ENCODE results near the gene CHEK1. TPM values are rescaled to one million over a fixed set of nuclear protein-coding genes. Genes with fewer than 3 reads are reported as not detected.
A peak's percentile ranks its signal among the peaks of the same experiment; 100 is the strongest.

Gene CHEK1
- total and polyA plus RNA-seq, 9 of the 15 experiments (the other 6 are each of a cell fraction or from before 2014, with no cell fraction given): 62.6 to 108 (median 87.5) TPM

GRCh38 chr11:125592305-125593113 lies 32.5 kb upstream of the CHEK1 start, which contains the start of gene STT3A (continued):
- TF ChIP-seq, protein P1, sequence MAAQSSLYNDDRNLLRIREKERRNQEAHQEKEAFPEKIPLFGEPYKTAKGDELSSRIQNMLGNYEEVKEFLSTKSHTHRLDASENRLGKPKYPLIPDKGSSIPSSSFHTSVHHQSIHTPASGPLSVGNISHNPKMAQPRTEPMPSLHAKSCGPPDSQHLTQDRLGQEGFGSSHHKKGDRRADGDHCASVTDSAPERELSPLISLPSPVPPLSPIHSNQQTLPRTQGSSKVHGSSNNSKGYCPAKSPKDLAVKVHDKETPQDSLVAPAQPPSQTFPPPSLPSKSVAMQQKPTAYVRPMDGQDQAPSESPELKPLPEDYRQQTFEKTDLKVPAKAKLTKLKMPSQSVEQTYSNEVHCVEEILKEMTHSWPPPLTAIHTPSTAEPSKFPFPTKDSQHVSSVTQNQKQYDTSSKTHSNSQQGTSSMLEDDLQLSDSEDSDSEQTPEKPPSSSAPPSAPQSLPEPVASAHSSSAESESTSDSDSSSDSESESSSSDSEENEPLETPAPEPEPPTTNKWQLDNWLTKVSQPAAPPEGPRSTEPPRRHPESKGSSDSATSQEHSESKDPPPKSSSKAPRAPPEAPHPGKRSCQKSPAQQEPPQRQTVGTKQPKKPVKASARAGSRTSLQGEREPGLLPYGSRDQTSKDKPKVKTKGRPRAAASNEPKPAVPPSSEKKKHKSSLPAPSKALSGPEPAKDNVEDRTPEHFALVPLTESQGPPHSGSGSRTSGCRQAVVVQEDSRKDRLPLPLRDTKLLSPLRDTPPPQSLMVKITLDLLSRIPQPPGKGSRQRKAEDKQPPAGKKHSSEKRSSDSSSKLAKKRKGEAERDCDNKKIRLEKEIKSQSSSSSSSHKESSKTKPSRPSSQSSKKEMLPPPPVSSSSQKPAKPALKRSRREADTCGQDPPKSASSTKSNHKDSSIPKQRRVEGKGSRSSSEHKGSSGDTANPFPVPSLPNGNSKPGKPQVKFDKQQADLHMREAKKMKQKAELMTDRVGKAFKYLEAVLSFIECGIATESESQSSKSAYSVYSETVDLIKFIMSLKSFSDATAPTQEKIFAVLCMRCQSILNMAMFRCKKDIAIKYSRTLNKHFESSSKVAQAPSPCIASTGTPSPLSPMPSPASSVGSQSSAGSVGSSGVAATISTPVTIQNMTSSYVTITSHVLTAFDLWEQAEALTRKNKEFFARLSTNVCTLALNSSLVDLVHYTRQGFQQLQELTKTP (IDR thresholded peaks at IDR 0.05; ENCODE audit: low read depth in 1 of 2, partially characterized antibody in 2 of 2): peak in 1 of 2 experiments; percentile 46
- TF ChIP-seq, protein P2, sequence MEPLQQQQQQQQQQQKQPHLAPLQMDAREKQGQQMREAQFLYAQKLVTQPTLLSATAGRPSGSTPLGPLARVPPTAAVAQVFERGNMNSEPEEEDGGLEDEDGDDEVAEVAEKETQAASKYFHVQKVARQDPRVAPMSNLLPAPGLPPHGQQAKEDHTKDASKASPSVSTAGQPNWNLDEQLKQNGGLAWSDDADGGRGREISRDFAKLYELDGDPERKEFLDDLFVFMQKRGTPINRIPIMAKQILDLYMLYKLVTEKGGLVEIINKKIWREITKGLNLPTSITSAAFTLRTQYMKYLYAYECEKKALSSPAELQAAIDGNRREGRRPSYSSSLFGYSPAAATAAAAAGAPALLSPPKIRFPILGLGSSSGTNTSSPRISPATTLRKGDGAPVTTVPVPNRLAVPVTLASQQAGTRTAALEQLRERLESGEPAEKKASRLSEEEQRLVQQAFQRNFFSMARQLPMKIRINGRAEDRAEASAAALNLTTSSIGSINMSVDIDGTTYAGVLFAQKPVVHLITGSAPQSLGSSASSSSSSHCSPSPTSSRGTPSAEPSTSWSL (CRISPR knock-in tag; IDR thresholded peaks at IDR 0.05; ENCODE audit: borderline replicate concordance): no peak
- no peak for TF ChIP-seq SLC30A9 (CRISPR knock-in tag; IDR thresholded peaks at IDR 0.05)
- no peak for TF ChIP-seq PTTG1 (tag; IDR thresholded peaks at IDR 0.05; ENCODE audit: low read depth)
- TF ChIP-seq ZBTB34 (CRISPR knock-in tag; IDR thresholded peaks at IDR 0.05): no peak
- no peak for TF ChIP-seq ZNF134 (CRISPR knock-in tag; conservative IDR thresholded peaks at IDR 0.05)
- TF ChIP-seq SMC3 (conservative IDR thresholded peaks at IDR 0.05; ENCODE audit: insufficient read depth, low read depth, low read length): no peak
- TF ChIP-seq MAFK (IDR thresholded peaks at IDR 0.05; ENCODE audit: low read length): no peak
- TF ChIP-seq U2AF1 (optimal IDR thresholded peaks at IDR 0.05; ENCODE audit: low read depth, low read length): no peak
- peak; percentile 82; the same call in 1 of the 2 replicates for TF ChIP-seq PML (IDR thresholded peaks at IDR 0.05; ENCODE audit: low read length)
- no peak for TF ChIP-seq ZNF785 (CRISPR knock-in tag; IDR thresholded peaks at IDR 0.05)
- TF ChIP-seq, protein P3, sequence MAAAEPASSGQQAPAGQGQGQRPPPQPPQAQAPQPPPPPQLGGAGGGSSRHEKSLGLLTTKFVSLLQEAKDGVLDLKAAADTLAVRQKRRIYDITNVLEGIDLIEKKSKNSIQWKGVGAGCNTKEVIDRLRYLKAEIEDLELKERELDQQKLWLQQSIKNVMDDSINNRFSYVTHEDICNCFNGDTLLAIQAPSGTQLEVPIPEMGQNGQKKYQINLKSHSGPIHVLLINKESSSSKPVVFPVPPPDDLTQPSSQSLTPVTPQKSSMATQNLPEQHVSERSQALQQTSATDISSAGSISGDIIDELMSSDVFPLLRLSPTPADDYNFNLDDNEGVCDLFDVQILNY (CRISPR knock-in tag; IDR thresholded peaks at IDR 0.05): no peak
- TF ChIP-seq ZNF175 (CRISPR knock-in tag; IDR thresholded peaks at IDR 0.05; ENCODE audit: low read depth): peak; percentile 73
- TF ChIP-seq ZNF77 (CRISPR knock-in tag; IDR thresholded peaks at IDR 0.05): no peak
- no peak for TF ChIP-seq ZNF449 (CRISPR knock-in tag; IDR thresholded peaks at IDR 0.05)
- TF ChIP-seq RB1 (IDR thresholded peaks at IDR 0.05; ENCODE audit: low read depth): peak; percentile 81
- no peak for TF ChIP-seq ZNF707 (CRISPR knock-in tag; conservative IDR thresholded peaks at IDR 0.05)
- no peak for TF ChIP-seq KAT8 (IDR thresholded peaks at IDR 0.05; ENCODE audit: low read depth)
